Bronchial epithelial cell (primary cell): ENCODE data around the gene FBXO28. TPM values are rescaled to one million over a fixed set of nuclear protein-coding genes. Genes with fewer than 3 reads are reported as not detected.

Experiments used
- DNase-seq: peaks from one replicate; pipeline ENCODE4 v3.0.0-alpha.2; 2010; ENCODE audit warnings: low read depth
- FAIRE-seq: peaks from 2 replicates; lab custom pipeline; 2011; peaks lifted over from hg19 to GRCh38; lab: Jason Lieb, UNC
- H3K27me3 ChIP-seq: 2 replicates; pipeline ENCODE4 v1.5.1; 2011; ENCODE audit warnings: low read length; ENCODE audit not compliant: control insufficient read depth, insufficient read depth
- H3K36me3 ChIP-seq: 2 replicates; pipeline ENCODE4 v1.5.1; 2011; ENCODE audit warnings: low read length; ENCODE audit not compliant: control insufficient read depth, insufficient read depth
- H3K4me3 ChIP-seq: 2 replicates; pipeline ENCODE4 v1.5.1; 2011; ENCODE audit warnings: mild to moderate bottlenecking, low read depth, low read length, control low read depth
- total RNA-seq: library from RNA; depleted of rRNA; stranded (reverse); fragments of >200 nt; gene quantifications from 2 replicates; pipeline ENCODE4 v1.2.1, GENCODE V29; 2014
- TF ChIP-seq, protein P1 (sequence below): IDR thresholded peaks from 2 replicates; pipeline ENCODE4 v1.5.1; 2011; ENCODE audit warnings: mild to moderate bottlenecking, moderate library complexity, low read length, control low read depth, inconsistent platforms; ENCODE audit not compliant: insufficient read depth, severe bottlenecking

The FBXO28 gene
- total RNA-seq, 1 donor from 2014 or later: 35.8 TPM

DNA sequence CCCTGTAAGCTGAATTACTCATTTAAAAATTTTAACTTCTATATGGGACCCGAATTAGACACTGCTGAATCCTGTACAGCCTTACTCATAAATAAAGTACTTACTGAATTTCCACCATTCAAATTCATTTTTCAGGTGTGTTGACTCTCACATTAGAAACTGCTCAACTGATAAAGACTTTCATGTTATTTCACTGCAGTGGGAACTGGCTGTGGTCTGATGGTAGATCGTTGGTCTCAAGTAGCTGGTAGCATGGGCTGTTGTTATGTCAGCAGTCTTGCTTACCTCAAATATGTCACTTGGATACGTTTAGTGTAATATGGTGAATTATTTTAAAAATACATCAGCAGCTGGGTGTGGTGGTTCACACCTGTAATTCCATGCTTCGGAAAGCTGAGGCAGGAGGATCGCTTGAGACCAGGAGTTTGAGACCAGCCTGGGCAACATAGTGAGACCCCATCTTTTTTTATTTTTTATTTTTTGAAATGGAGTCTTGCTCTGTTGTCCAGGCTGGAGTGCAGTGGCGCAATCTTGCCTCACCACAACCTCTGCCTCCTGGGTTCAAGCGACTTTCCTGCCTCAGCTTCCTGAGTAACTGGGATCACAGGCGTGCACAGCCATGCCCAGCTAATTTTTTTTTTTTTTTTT lies 79.5 kb downstream of the FBXO28 start:
- FAIRE-seq (no peak), DNase-seq (no peak)
- Histone ChIP-seq H3K27me3 (no peaks in the 10 kb centered on the region), H3K36me3 (peaks cover 2% of the 10 kb centered on the region), H3K4me3 (no peak overlapping the region)
- TF ChIP-seq, protein P1, sequence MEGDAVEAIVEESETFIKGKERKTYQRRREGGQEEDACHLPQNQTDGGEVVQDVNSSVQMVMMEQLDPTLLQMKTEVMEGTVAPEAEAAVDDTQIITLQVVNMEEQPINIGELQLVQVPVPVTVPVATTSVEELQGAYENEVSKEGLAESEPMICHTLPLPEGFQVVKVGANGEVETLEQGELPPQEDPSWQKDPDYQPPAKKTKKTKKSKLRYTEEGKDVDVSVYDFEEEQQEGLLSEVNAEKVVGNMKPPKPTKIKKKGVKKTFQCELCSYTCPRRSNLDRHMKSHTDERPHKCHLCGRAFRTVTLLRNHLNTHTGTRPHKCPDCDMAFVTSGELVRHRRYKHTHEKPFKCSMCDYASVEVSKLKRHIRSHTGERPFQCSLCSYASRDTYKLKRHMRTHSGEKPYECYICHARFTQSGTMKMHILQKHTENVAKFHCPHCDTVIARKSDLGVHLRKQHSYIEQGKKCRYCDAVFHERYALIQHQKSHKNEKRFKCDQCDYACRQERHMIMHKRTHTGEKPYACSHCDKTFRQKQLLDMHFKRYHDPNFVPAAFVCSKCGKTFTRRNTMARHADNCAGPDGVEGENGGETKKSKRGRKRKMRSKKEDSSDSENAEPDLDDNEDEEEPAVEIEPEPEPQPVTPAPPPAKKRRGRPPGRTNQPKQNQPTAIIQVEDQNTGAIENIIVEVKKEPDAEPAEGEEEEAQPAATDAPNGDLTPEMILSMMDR: no peak

DNA sequence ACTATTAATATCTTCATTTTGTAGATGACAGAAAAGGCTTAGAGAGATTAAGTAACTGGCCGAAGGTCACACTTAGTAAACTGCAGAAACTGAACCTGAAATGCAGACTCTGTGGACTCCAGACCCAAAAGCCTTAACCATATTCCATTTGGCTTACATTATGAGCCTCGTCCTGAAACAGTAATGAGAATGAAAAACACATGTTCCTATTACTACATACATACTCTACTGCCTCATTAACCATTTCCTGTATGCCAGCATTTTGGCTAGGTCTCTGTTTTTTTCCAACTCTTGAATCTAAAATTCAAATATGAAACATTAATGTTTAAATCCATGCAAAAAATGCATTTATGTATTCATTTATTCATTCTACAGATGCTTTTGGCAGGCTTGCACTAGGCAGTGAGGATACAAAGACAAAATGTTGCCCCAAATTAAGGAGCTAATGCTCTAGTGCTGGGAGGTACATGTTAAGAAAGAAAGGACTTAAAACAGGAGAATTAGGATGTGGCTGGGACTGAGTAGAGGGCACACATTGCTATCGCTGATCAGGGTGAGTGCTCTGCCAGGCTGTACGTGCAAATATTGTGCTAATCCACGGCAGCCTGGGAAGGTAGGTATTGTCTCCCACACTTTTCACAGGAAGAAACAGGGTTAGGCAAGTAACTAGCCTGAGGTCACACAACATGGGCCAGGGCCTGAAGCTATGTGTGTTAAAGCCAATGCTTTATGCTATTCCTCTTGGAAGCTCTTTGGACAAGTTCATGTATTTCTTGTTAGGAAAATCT lies 83.1 kb downstream of the FBXO28 start:
- no peaks in the 10 kb centered on the region for H3K27me3 ChIP-seq
- TF ChIP-seq, protein P1: no peak
- H3K36me3 ChIP-seq: peaks cover 2% of the 10 kb centered on the region
- FAIRE-seq: no peak
- no peak for DNase-seq
- H3K4me3 ChIP-seq: no peak overlapping the region

DNA sequence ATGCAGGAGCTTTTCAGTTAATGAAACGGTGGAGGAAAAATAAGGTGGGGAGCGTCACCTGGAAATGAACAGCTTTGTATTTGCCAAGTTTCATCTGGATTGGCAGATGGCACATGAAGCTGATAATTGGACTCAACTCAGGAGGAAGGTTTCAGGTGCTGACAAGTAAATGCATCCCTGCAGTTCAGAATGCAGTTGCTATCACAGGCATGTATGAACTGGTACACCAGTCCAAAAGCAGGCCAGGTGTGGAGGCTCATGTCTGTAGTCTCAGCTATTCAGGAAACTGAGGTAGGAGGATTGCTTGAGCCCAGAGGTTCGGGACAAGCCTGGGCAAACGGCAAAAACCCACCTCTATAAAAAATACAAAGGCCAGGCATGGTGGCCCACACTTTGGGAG lies 84.7 kb downstream of the FBXO28 start:
- FAIRE-seq (no peak), DNase-seq (peak; percentile 52)
- Histone ChIP-seq H3K36me3 (no peaks in the 10 kb centered on the region), H3K27me3 (no peaks in the 10 kb centered on the region), H3K4me3 (no peak overlapping the region)
- TF ChIP-seq, protein P1: no peak

DNA sequence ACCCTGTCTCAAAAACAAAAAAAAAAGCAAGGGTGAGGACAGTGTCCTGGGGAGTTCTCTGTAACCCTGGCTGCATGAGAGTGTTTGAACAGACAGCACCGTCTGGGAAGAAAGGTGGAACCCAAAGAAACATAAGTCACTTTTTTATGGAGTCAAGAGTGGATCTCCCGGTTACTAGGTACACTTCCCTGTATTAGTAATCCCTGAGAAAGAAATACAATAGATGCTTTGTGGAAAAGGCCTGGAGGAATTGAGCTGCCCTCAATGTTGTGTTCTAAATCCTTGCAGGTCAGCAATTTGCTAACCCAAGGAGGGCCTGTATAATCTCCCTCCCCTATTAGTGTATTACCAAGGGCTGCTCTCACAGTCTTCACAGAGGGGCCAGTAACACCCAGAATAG lies 85.8 kb downstream of the FBXO28 start:
- no peak overlapping the region for H3K4me3 ChIP-seq
- DNase-seq: peak; percentile 48
- TF ChIP-seq, protein P1: no peak
- no peaks in the 10 kb centered on the region for H3K27me3 ChIP-seq
- FAIRE-seq: no peak
- H3K36me3 ChIP-seq: no peaks in the 10 kb centered on the region

DNA sequence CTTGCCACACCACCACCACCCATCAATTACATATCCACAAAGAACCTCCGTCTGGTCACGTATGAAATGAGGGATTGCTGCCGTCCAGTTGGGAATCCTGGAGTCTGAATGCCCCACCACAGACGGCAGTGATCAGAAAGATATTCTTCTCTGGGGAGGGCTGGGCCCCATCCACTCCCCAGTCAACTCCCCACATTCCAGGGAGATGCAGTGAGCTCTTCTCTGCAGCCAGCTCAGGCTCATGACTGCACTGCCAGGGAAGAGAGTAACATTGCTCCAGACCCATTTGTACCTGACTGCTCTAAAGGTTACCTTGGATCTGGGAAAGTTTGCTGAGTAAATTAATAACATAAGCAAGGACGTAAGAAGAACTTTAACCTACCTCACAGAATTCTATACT lies 87.5 kb downstream of the FBXO28 start:
- Histone ChIP-seq H3K4me3 (no peak overlapping the region), H3K27me3 (no peaks in the 10 kb centered on the region), H3K36me3 (no peaks in the 10 kb centered on the region)
- FAIRE-seq: no peak
- TF ChIP-seq, protein P1: no peak
- DNase-seq: no peak
